Activated naive CD4-positive, alpha-beta T cell treated with anti-CD3 and anti-CD28 coated beads for 36 hours (primary cell): ENCODE measurements around the gene PSTPIP1. TPM values are rescaled to one million over a fixed set of nuclear protein-coding genes. Genes with fewer than 3 reads are reported as not detected.
A peak's percentile ranks its signal among the peaks of the same experiment; 100 is the strongest.

Experiments
- CTCF ChIA-PET: fragments of 350-600 bp; sonication (Branson Sonifier 250); formaldehyde crosslinking; loops from one replicate; lab custom pipeline; 2021; ENCODE audit warnings: antibody characterized with exemption; lab: Charles Lee
- DNase-seq: peaks from one replicate; pipeline ENCODE4 v3.0.0-alpha.2; 2020
- H3K27ac Mint-ChIP-seq: one replicate; pipeline ENCODE4 v1.8.0; 2021; ENCODE audit warnings: mild to moderate bottlenecking, mixed read lengths
- H3K27me3 Mint-ChIP-seq: one replicate; pipeline ENCODE4 v1.8.0; 2021; ENCODE audit warnings: low read depth, mixed read lengths
- H3K36me3 Mint-ChIP-seq: one replicate; pipeline ENCODE4 v1.8.0; 2021; ENCODE audit warnings: low read depth, mixed read lengths
- H3K4me1 Mint-ChIP-seq: one replicate; pipeline ENCODE4 v1.8.0; 2021; ENCODE audit warnings: low read depth, mixed read lengths
- H3K4me3 Mint-ChIP-seq: one replicate; pipeline ENCODE4 v1.8.0; 2021; ENCODE audit warnings: mild to moderate bottlenecking, moderate library complexity, mixed read lengths
- H3K9me3 Mint-ChIP-seq: one replicate; pipeline ENCODE4 v1.8.0; 2021; ENCODE audit warnings: mixed read lengths
- intact Hi-C: fragments of 100-400 bp; cut with micrococcal nuclease; formaldehyde crosslinking; loops from one replicate; pipeline ENCODE4 v1.15.1; 2023
- total RNA-seq, 2 experiments: library from RNA; stranded (reverse); gene quantifications; one replicate each; pipeline ENCODE4 v1.2.3, GENCODE V29; 2021

The PSTPIP1 gene
- total RNA-seq, 2 experiments from 2014 or later, result 94.2 to 102 TPM

DNA sequence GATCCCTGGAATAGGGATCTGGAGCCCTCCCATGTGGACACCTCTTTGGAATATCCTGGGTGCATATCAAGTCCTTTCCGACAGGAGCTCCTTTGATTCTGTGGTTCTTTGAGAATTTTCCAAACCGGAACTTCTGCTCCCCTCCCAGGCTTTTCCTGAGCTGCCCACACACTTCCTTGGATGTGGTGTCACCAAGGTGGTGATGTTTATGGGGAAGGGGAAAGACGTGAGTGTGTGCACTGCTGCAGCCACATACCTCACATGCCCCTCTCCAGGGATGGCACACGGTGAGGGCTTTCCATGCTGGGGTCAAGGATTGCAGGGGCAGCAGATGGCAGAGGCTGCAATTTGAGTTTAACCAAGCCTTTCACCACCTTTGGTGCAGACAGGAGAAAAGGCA lies 27.9 kb upstream of the PSTPIP1 start:
- Mint-ChIP-seq H3K27ac (no peak overlapping the region), H3K27me3 (peaks cover 5% of the 10 kb centered on the region), H3K4me3 (no peak overlapping the region), H3K9me3 (no peaks in the 10 kb centered on the region), H3K4me1 (no peaks in the 10 kb centered on the region), H3K36me3 (no peaks in the 10 kb centered on the region)
- intact Hi-C loops, result no loop called here
- CTCF ChIA-PET, result interaction anchor here (1.3 kb wide), 1 partner anchor 9 kb away, joined by 3 read pairs; no protein-coding TSS in a partner anchor
- no peak for DNase-seq

DNA sequence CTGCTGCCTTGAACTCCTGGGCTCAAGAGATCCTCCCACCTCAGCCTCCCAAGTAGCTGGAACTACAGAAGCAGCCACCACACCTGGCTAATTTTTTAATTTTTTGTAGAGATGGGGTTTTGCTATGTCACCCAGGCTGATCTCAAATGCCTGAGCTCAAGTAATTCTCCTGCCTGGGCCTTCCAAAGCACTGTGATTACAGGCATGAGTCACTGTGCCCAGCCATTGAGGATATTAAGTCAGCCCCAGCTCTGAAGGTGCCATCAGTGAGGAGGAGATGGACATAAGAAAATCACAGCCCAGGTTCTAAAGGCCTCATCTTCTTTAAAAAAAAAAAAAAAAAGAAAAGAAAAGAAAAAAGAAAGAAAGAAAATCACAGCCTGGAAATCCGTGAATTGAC lies 26.6 kb upstream of the PSTPIP1 start:
- intact Hi-C loops, result no loop called here
- no peak for DNase-seq
- CTCF ChIA-PET, result interaction anchor here (0.8 kb wide), 1 partner anchor 15 kb away, joined by 3 read pairs; no protein-coding TSS in a partner anchor
- Mint-ChIP-seq H3K36me3 (no peaks in the 10 kb centered on the region), H3K27me3 (no peaks in the 10 kb centered on the region), H3K4me1 (peaks cover under 1% of the 10 kb centered on the region), H3K27ac (no peak overlapping the region), H3K4me3 (no peak overlapping the region), H3K9me3 (no peaks in the 10 kb centered on the region)

DNA sequence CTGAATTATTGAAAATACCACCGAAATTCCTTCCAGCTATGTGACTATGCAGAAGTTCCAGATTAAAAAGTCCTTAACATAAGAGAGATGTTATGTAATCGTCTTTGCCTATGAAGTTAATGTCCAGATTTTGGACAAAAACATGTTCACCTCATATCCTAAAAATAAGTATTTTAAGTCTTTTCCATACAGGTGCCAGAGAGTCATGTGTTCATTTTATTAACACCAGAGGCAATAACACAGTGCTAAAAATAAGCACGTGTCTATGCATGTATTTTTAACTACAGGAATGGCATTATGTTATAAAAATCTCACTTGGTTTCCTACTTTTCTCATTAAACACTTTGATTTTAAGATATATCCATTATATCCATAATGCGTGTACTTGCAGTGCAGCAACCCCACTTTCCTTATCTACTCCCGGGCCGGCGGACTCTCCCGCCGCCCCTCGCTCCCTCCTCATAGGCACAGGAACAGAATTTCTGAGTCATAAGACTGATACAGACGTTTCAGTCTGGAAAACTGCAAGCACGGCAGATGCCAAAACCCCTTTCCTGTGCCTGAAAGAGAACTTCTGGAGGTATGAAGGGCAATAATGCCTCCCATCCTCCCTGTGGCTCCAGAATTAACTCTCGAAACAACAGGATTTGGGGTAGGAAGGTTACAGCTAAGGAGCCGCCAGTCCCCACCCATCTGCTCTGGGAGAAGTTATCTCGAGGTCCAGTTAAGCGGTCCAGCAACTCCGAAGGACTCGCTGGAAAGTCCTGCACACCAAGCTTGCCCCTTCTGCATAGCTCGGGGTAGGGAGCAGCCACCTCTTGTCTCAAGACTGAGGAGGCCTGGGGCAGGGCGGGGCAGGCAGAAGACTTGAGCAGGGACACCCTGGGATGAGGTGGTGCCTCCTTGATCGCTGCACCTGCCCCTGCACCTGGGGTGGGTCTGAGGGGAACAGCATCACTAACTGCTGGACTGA lies 22.3 kb upstream of the PSTPIP1 start:
- CTCF ChIA-PET, result interaction anchor here (0.7 to 7.5 kb wide), 34 partner anchors 10 to 570 kb away, joined by 3 to 85 read pairs (median 4); partner anchors contain the start of genes PSTPIP1 and SCAPER
- no peak overlapping the region for H3K4me3 Mint-ChIP-seq
- H3K27me3 Mint-ChIP-seq, result no peaks in the 10 kb centered on the region
- DNase-seq, result no peak
- H3K27ac Mint-ChIP-seq, result no peak overlapping the region
- H3K36me3 Mint-ChIP-seq, result no peaks in the 10 kb centered on the region
- intact Hi-C loops, result loop anchor here (2.0 kb wide), 2 partner anchors 146 to 210 kb away; no protein-coding TSS in a partner anchor
- H3K4me1 Mint-ChIP-seq, result peaks cover 14% of the 10 kb centered on the region
- H3K9me3 Mint-ChIP-seq, result no peaks in the 10 kb centered on the region

DNA sequence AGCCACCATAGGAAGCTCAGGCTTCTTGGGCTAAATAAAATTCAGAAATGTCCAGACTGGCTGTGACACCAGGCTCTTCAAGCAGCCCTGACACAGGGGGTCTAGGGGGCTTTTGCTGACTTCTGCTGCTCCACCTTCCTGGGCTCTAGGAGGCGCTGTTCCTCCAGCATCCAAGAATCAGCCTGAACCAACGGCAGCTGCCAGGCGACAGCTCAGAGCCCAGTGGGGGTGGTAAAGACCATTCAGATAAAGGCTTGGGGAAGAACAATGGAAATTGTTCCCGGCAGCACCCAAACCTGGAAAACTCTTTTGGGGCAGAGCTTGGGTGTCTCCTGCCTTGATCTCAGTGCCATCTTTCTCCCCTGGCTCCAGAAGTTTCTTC lies 21.6 kb upstream of the PSTPIP1 start:
- intact Hi-C loops, result loop anchor here (2.0 kb wide), 2 partner anchors 145 to 209 kb away; no protein-coding TSS in a partner anchor

DNA sequence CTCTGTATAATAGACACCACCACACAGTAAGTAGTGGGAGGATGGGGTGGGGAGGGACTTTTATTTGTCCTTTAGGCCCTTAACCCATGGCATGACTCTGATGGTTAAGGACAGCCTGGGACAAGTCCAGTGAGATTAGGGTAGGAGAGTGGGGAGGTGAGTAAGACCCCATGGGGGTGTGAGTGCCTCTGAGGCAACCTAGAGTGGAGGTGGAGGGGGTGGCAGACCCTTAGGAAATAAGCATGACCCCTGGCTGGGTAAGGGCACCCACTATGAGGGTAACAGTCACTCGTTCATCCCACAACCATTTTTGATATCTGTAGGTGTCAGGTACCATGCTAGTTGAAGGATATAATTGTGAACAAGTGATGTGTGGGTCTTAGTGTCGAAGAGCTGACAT lies 21.0 kb upstream of the PSTPIP1 start:
- H3K4me1 Mint-ChIP-seq, result peaks cover 16% of the 10 kb centered on the region
- H3K36me3 Mint-ChIP-seq, result no peaks in the 10 kb centered on the region
- no peak overlapping the region for H3K27ac Mint-ChIP-seq
- DNase-seq, result no peak
- no peak overlapping the region for H3K4me3 Mint-ChIP-seq
- intact Hi-C loops, result loop anchor here (2.0 kb wide), 4 partner anchors 145 to 569 kb away; no protein-coding TSS in a partner anchor
- CTCF ChIA-PET, result interaction anchor here (0.8 to 7.5 kb wide), 35 partner anchors 10 to 569 kb away, joined by 3 to 85 read pairs (median 5); partner anchors contain the start of genes PSTPIP1 and SCAPER
- H3K9me3 Mint-ChIP-seq, result peaks cover 3% of the 10 kb centered on the region
- H3K27me3 Mint-ChIP-seq, result no peaks in the 10 kb centered on the region

More for the DNA sequence above, 21.6 kb upstream of the PSTPIP1 start:
- Mint-ChIP-seq H3K9me3 (peaks cover 1% of the 10 kb centered on the region), H3K4me3 (no peak overlapping the region), H3K4me1 (peaks cover 16% of the 10 kb centered on the region), H3K27ac (no peak overlapping the region), H3K36me3 (no peaks in the 10 kb centered on the region), H3K27me3 (no peaks in the 10 kb centered on the region)
- CTCF ChIA-PET, result interaction anchor here (0.8 to 7.5 kb wide), 37 partner anchors 10 to 569 kb away, joined by 3 to 85 read pairs (median 4); partner anchors contain the start of genes PSTPIP1 and SCAPER
- peak; percentile 85 for DNase-seq

DNA sequence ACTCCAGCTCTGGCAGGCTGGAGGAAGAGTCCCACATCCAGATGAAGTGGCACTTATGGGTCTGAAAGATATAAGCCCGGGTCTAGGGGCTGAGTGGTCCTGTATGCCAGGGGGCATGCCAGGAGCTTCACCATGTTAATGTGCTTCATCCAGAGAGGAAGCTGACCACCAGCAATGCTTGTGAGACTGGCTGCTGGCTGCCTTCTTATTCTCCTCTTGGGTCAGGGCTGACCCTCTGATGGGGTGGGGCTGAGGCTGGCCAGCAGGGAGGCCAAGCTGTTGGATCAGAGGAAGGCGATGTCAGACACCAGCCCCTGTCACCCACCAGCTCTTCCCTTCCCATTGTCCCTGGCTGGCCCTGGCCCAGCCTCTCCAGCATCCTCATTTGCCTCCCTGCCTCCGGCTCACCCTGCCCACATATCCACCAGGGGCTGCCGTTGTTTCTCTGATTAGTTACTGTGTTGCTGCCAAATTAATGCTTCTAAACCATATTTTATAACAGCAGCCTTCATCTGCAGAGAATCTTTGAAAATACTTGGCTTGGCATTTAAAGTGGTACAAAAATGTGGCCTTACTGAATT lies 20.4 kb upstream of the PSTPIP1 start:
- Mint-ChIP-seq H3K4me1 (peaks cover 16% of the 10 kb centered on the region), H3K27me3 (no peaks in the 10 kb centered on the region), H3K27ac (no peak overlapping the region), H3K9me3 (peaks cover 3% of the 10 kb centered on the region), H3K4me3 (no peak overlapping the region), H3K36me3 (no peaks in the 10 kb centered on the region)
- peak; percentile 55 for DNase-seq
- intact Hi-C loops, result loop anchor here (2.0 kb wide), 2 partner anchors 522 to 568 kb away; no protein-coding TSS in a partner anchor
- CTCF ChIA-PET, result interaction anchor here (0.7 to 7.5 kb wide), 21 partner anchors 9 to 568 kb away, joined by 3 to 85 read pairs (median 13); partner anchors contain the start of gene PSTPIP1

DNA sequence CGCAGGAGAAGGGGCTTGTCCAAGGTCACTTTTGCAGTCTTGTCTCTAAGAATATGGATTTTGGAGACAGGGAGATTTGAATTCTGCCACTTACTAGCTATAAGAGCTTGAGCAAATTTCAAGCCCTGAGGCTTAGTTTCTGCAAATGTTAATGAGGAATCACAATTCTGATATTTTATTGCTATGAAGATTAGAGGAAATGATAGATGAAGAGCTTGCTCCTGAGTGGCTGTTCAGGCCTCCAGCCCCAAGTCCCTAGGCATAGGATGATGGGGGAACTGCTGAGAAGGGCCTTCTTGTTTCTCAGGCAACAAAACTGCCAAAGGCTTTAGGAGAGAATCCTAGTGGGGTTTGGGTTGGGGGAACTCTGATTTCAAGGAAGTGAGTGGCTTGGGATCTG lies 18.8 kb upstream of the PSTPIP1 start:
- no peaks in the 10 kb centered on the region for H3K27me3 Mint-ChIP-seq
- H3K4me1 Mint-ChIP-seq, result peaks cover 16% of the 10 kb centered on the region
- peaks cover 3% of the 10 kb centered on the region for H3K9me3 Mint-ChIP-seq
- no peaks in the 10 kb centered on the region for H3K36me3 Mint-ChIP-seq
- no peak overlapping the region for H3K27ac Mint-ChIP-seq
- no peak overlapping the region for H3K4me3 Mint-ChIP-seq
- intact Hi-C loops, result loop anchor here (1.0 kb wide), 3 partner anchors 12 to 44 kb away; no protein-coding TSS in a partner anchor
- CTCF ChIA-PET, result interaction anchor here (0.9 to 7.5 kb wide), 8 partner anchors 9 to 72 kb away, joined by 3 to 85 read pairs (median 4); partner anchors contain the start of gene PSTPIP1
- DNase-seq, result no peak

DNA sequence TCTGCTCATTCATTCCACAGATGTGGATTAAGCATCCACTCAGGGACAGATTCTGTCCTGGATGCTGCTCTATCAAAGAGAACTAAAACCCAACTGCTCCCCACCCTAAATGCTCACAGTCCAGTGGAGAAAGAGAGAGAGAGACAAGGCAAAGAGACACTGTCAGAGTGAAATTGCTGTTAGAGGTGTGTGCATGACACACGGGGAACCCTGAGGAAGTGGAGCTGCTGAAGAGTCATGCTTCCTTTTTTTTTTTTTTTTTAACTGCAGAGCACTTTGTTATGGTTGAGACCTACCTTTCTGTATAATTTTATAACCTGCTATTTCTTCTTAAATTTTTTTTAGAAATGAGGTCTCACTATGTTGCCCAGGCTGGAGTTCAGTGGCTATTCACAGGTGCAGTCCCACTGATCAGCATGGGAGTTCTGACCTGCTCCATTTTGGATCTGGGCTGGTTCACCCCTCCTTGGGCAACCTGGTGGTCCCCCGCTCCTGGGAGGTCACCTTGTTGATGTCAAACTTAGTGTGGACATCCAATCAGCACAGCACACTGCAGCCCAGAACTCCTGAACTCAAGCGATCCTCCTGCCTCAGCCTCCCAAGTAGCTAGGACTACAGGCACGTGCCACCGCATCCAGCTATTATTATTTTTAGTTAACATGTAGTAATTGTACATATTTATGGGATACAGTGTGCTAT lies 18.2 kb upstream of the PSTPIP1 start:
- no peaks in the 10 kb centered on the region for H3K36me3 Mint-ChIP-seq
- H3K27me3 Mint-ChIP-seq, result no peaks in the 10 kb centered on the region
- H3K9me3 Mint-ChIP-seq, result peaks cover 3% of the 10 kb centered on the region
- intact Hi-C loops, result loop anchor here (1.0 kb wide), 3 partner anchors 12 to 44 kb away; no protein-coding TSS in a partner anchor
- no peak overlapping the region for H3K4me3 Mint-ChIP-seq
- peak overlapping the region; percentile 69 for H3K27ac Mint-ChIP-seq
- peak; percentile 71 for DNase-seq
- H3K4me1 Mint-ChIP-seq, result peaks cover 16% of the 10 kb centered on the region
- CTCF ChIA-PET, result interaction anchor here (0.9 to 7.5 kb wide), 6 partner anchors 10 to 59 kb away, joined by 3 to 85 read pairs (median 4); no protein-coding TSS in a partner anchor

DNA sequence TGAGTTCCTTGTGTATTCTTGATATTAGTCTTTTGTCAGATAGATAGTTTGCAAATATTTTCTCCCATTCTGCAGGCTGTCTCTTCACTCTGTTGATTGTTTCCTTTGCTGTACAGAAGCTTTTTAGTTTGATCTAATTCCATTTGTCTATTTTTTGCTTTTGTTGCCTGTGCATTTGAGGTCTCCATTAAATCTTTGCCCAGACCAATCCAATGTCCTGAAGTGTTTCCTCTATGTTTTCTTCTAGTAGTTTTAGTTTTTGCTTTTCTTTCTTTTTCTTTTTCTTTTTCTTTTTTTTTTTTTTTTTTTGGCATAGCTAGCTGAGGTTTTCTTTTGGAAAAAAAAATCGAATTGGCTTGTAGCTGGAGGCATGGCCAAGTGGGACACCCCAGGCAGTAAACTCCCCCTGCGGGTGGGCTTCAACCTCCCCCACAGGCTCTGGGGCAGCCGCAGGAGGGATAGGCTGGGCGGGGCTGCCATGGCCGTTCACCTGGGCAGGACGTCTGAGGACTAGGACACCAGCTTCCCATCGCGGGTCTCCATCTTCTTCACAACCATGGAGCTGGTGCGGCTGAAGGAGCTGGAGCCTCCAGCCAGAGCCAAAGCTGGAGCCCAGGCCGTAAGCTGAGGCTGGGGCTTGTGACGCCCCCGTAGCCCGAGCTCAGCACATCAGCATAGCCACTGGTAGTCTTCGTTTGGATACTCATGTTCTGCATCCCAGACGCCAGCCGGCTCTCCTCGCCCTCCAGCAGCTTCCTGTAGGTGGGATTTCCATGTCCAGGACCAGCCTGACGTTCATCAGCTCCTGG lies 16.2 kb upstream of the PSTPIP1 start:
- peaks cover 14% of the 10 kb centered on the region for H3K4me1 Mint-ChIP-seq
- H3K9me3 Mint-ChIP-seq, result peaks cover 3% of the 10 kb centered on the region
- no peaks in the 10 kb centered on the region for H3K36me3 Mint-ChIP-seq
- no peaks in the 10 kb centered on the region for H3K27me3 Mint-ChIP-seq
- no peak overlapping the region for H3K27ac Mint-ChIP-seq
- CTCF ChIA-PET, result interaction anchor here (0.6 to 3.2 kb wide), 7 partner anchors 9 to 565 kb away, joined by 3 to 12 read pairs (median 3); no protein-coding TSS in a partner anchor
- no peak overlapping the region for H3K4me3 Mint-ChIP-seq
- intact Hi-C loops, result no loop called here
- no peak for DNase-seq

DNA sequence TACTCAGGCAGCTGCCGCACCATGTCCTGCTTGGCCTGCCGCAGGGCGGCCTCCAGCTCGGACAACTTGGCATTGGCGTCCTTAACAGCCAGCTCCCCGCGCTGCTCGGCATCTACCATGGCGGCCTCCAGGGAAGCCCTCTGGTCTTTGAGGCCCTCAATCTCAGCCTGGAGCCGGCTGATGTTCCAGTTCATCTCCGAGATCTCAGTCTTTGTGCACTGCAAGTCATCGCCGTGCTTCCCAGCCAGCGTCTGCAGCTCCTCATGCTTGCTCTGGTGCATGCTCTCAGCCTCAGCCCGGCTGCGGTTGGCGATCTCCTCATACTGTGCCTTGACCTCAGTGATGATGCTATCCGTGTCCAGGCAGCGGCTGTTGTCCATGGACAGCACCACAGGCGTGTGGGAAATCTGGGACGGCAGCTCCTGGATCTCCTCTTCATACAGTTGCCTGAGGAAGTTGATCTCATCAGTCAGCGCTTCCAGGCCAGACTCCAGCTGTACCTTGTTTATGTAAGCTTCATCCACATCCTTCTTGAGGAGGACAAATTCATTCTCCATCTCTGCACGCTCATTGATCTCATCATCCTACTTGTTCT lies 15.5 kb upstream of the PSTPIP1 start:
- H3K4me3 Mint-ChIP-seq, result no peak overlapping the region
- H3K36me3 Mint-ChIP-seq, result no peaks in the 10 kb centered on the region
- intact Hi-C loops, result no loop called here
- H3K27ac Mint-ChIP-seq, result no peak overlapping the region
- no peak for DNase-seq
- H3K4me1 Mint-ChIP-seq, result peaks cover 14% of the 10 kb centered on the region
- H3K27me3 Mint-ChIP-seq, result no peaks in the 10 kb centered on the region
- peaks cover 3% of the 10 kb centered on the region for H3K9me3 Mint-ChIP-seq
- CTCF ChIA-PET, result interaction anchor here (0.6 to 2.1 kb wide), 3 partner anchors 8 to 516 kb away, joined by 3 to 7 read pairs (median 3); no protein-coding TSS in a partner anchor
